HepG2 (cell line): ENCODE measurements around the gene NOTCH2. TPM values are rescaled to one million over a fixed set of nuclear protein-coding genes. Genes with fewer than 3 reads are reported as not detected.

Source experiments
- BCL6 ChIP-seq: IDR thresholded peaks from 2 replicates; pipeline ENCODE4 v1.6.1; 2016; ENCODE audit warnings: missing genetic modification reagents, missing compliant biosample characterization
- GZF1 ChIP-seq: sonication (generic); formaldehyde crosslinking; IDR thresholded peaks from 2 replicates; pipeline ENCODE4 v1.5.1; 2020; ENCODE audit warnings: mild to moderate bottlenecking, missing genetic modification reagents
- HIVEP1 ChIP-seq: sonication (generic); formaldehyde crosslinking; IDR thresholded peaks from 2 replicates; pipeline ENCODE4 v1.4.0; 2020; ENCODE audit warnings: mild to moderate bottlenecking, missing genetic modification reagents
- KDM2A ChIP-seq: sonication (generic); formaldehyde crosslinking; IDR thresholded peaks from 2 replicates; pipeline ENCODE4 v1.4.0; 2020; ENCODE audit warnings: low read depth, missing genetic modification reagents, borderline replicate concordance
- MEIS1 ChIP-seq: sonication (generic); formaldehyde crosslinking; IDR thresholded peaks from 2 replicates; pipeline ENCODE4 v1.9.0; 2021; ENCODE audit warnings: mild to moderate bottlenecking, missing genetic modification reagents, moderate library complexity, borderline replicate concordance
- MIXL1 ChIP-seq: IDR thresholded peaks from 2 replicates; pipeline ENCODE4 v1.6.1; 2016
- MLLT10 ChIP-seq: sonication (generic); formaldehyde crosslinking; IDR thresholded peaks from 2 replicates; pipeline ENCODE4 v1.4.0; 2020; ENCODE audit warnings: missing genetic modification reagents
- NFIC ChIP-seq: IDR thresholded peaks from 2 replicates; pipeline ENCODE4 v1.6.1; 2012; ENCODE audit warnings: mild to moderate bottlenecking, low read length, inconsistent platforms
- NR2F6 ChIP-seq, 2 experiments: IDR thresholded peaks; 2 replicates each; pipeline ENCODE4 v1.6.1; 2016; ENCODE audit warnings: antibody characterized with exemption in 1 of 2, mild to moderate bottlenecking in 1 of 2
- RAD21 ChIP-seq: fragments of 450-650 bp; formaldehyde crosslinking; IDR thresholded peaks from 2 replicates; pipeline ENCODE4 v1.5.0; 2020; ENCODE audit warnings: mild to moderate bottlenecking
- RXRB ChIP-seq: IDR thresholded peaks from 2 replicates; pipeline ENCODE4 v1.6.1; 2016; ENCODE audit warnings: borderline replicate concordance, missing genetic modification reagents, missing compliant biosample characterization
- SIN3B ChIP-seq: fragments of 150-350 bp; IDR thresholded peaks from 2 replicates; pipeline ENCODE4 v1.6.1; 2014; ENCODE audit warnings: low read length
- SRSF4 ChIP-seq: fragments of 200-400 bp; formaldehyde crosslinking; IDR thresholded peaks from one replicate; pipeline ENCODE4 v1.6.1; 2018; ENCODE audit warnings: mild to moderate bottlenecking, low read depth, low read length, moderate library complexity; ENCODE audit not compliant: poor library complexity, severe bottlenecking
- ZBTB20 ChIP-seq: sonication (generic); formaldehyde crosslinking; IDR thresholded peaks from 2 replicates; pipeline ENCODE4 v1.8.1; 2023; ENCODE audit warnings: missing genetic modification reagents, low read depth, mild to moderate bottlenecking, borderline replicate concordance
- ZIK1 ChIP-seq: sonication (generic); formaldehyde crosslinking; IDR thresholded peaks from 2 replicates; pipeline ENCODE4 v1.5.0; 2020; ENCODE audit warnings: mild to moderate bottlenecking, low read depth, missing genetic modification reagents, borderline replicate concordance
- ZNF317 ChIP-seq: sonication (generic); formaldehyde crosslinking; IDR thresholded peaks from 2 replicates; pipeline ENCODE4 v1.5.0; 2020; ENCODE audit warnings: mild to moderate bottlenecking, missing genetic modification reagents
- ZNF326 ChIP-seq: sonication (generic); formaldehyde crosslinking; IDR thresholded peaks from 2 replicates; pipeline ENCODE4 v1.4.0; 2020; ENCODE audit warnings: missing genetic modification reagents, borderline replicate concordance
- ZNF567 ChIP-seq: sonication (generic); formaldehyde crosslinking; IDR thresholded peaks from 2 replicates; pipeline ENCODE4 v1.8.1; 2023; ENCODE audit warnings: mild to moderate bottlenecking, missing genetic modification reagents, borderline replicate concordance
- ZNF660 ChIP-seq: sonication (generic); formaldehyde crosslinking; IDR thresholded peaks from 2 replicates; pipeline ENCODE4 v1.5.1; 2020; ENCODE audit warnings: mild to moderate bottlenecking, low read depth, missing genetic modification reagents, borderline replicate concordance
- polyA plus RNA-seq, 8 experiments: library from polyadenylated mRNA; depleted of rRNA in 3 of 8; stranded (reverse) in 7 of 8; unstranded in 1 of 8; fragments of >200 nt; fragmentation: Illumina TruSeq in 4 of 8; extraction: Trizol in 4 of 8; gene quantifications; 2 replicates each; pipeline versions ENCODE4 v1.2.1 to v1.2.3, GENCODE V29; 2011 to 2016; ENCODE audit warnings: low read depth in 4 of 8, missing spikeins in 1 of 8, mixed read lengths in 1 of 8; ENCODE audit not compliant: insufficient read depth in 1 of 8
- total RNA-seq, 5 experiments: library from RNA; depleted of rRNA; stranded (reverse); fragments of >200 nt; fragmentation: Illumina TruSeq; extraction: Trizol; gene quantifications; 2 replicates each; pipeline ENCODE4 v1.2.3, GENCODE V29; 2016; ENCODE audit warnings: low read depth in 1 of 5
- TF ChIP-seq, protein P1 (sequence below): sonication (generic); formaldehyde crosslinking; IDR thresholded peaks from 2 replicates; pipeline ENCODE4 v1.9.0; 2022; ENCODE audit warnings: missing genetic modification reagents, mild to moderate bottlenecking, borderline replicate concordance
- TF ChIP-seq, protein P2 (sequence below): sonication (generic); formaldehyde crosslinking; IDR thresholded peaks from 2 replicates; pipeline ENCODE4 v1.8.1; 2023; ENCODE audit warnings: mild to moderate bottlenecking, missing genetic modification reagents
- TF ChIP-seq, protein P3 (sequence below): IDR thresholded peaks from 2 replicates; pipeline ENCODE4 v1.4.0; 2020; ENCODE audit warnings: mild to moderate bottlenecking, missing genetic modification reagents
- TF ChIP-seq, protein P4 (sequence below): sonication (generic); formaldehyde crosslinking; IDR thresholded peaks from 2 replicates; pipeline ENCODE4 v1.4.0; 2020; ENCODE audit warnings: missing genetic modification reagents
- TF ChIP-seq, protein P5 (sequence below): IDR thresholded peaks from 2 replicates; pipeline ENCODE4 v1.6.1; 2016; ENCODE audit warnings: mild to moderate bottlenecking, missing biosample characterization, missing genetic modification reagents

Gene NOTCH2
- total and polyA plus RNA-seq, 2 of the 13 experiments (the other 11 are each of a cell fraction or from before 2014, with no cell fraction given), result 4.0 to 11.4 TPM

DNA sequence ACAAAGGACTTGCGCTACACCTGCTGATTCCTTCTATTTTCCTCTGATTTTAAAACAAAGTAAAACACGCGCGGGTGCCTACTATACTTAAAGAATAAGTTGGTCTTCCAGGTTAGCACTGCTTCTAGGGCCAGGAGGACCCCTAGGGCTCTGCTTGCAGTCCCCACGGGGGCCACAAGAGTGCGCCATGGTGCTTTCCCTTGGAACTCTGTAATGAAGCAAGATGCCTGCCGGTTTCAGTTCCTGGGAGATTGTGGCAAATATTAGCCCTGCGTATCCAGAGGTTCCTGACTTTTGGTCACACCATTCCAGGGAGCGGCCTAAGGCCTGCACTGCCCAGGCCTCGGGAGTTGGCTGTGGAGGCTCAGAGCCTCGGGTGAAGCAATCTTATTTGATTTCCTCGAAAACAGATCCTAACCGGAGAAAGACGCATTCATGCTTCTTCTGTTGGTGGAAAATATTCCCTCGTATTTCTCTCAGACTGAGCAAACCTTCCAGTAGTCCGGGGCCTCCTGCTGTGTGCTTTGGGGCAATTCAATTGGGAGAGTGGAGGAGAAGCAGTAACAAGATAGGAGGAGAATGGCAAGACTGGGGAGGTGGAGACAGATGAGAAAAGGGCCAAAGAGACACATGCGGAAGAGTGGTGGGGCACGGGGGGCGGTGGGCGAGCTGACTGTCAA lies 198.4 kb downstream of the NOTCH2 start (continued):
- TF ChIP-seq KDM2A (peak; percentile 44; the same call in 1 of the 2 replicates), MLLT10 (CRISPR knock-in tag) (no peak), BCL6 (peak; percentile 23; the same call in 1 of the 2 replicates), NR2F6 (IDR thresholded peaks at IDR 0.05) (no peak), NR2F6 (CRISPR knock-in tag; IDR thresholded peaks at IDR 0.05) (no peak), HIVEP1 (no peak), SIN3B (no peak), MEIS1 (CRISPR knock-in tag) (no peak), ZNF326 (CRISPR knock-in tag) (no peak), ZNF567 (no peak), NFIC (no peak), ZNF317 (CRISPR knock-in tag) (no peak), RAD21 (CRISPR knock-in tag) (peak; percentile 89), SRSF4 (no peak), RXRB (CRISPR knock-in tag) (0 out of 2 replicates have a peak, but pooled peaks have one; percentile 43), ZNF660 (CRISPR knock-in tag) (no peak), GZF1 (CRISPR knock-in tag) (no peak), ZIK1 (CRISPR knock-in tag) (no peak), MIXL1 (CRISPR knock-in tag) (peak; percentile 75; the same call in 1 of the 2 replicates), ZBTB20 (CRISPR knock-in tag) (no peak)
- TF ChIP-seq, protein P1, sequence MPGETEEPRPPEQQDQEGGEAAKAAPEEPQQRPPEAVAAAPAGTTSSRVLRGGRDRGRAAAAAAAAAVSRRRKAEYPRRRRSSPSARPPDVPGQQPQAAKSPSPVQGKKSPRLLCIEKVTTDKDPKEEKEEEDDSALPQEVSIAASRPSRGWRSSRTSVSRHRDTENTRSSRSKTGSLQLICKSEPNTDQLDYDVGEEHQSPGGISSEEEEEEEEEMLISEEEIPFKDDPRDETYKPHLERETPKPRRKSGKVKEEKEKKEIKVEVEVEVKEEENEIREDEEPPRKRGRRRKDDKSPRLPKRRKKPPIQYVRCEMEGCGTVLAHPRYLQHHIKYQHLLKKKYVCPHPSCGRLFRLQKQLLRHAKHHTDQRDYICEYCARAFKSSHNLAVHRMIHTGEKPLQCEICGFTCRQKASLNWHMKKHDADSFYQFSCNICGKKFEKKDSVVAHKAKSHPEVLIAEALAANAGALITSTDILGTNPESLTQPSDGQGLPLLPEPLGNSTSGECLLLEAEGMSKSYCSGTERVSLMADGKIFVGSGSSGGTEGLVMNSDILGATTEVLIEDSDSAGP (CRISPR knock-in tag), result no peak
- TF ChIP-seq, protein P2, sequence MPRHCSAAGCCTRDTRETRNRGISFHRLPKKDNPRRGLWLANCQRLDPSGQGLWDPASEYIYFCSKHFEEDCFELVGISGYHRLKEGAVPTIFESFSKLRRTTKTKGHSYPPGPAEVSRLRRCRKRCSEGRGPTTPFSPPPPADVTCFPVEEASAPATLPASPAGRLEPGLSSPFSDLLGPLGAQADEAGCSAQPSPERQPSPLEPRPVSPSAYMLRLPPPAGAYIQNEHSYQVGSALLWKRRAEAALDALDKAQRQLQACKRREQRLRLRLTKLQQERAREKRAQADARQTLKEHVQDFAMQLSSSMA (CRISPR knock-in tag), result no peak
- TF ChIP-seq, protein P3, sequence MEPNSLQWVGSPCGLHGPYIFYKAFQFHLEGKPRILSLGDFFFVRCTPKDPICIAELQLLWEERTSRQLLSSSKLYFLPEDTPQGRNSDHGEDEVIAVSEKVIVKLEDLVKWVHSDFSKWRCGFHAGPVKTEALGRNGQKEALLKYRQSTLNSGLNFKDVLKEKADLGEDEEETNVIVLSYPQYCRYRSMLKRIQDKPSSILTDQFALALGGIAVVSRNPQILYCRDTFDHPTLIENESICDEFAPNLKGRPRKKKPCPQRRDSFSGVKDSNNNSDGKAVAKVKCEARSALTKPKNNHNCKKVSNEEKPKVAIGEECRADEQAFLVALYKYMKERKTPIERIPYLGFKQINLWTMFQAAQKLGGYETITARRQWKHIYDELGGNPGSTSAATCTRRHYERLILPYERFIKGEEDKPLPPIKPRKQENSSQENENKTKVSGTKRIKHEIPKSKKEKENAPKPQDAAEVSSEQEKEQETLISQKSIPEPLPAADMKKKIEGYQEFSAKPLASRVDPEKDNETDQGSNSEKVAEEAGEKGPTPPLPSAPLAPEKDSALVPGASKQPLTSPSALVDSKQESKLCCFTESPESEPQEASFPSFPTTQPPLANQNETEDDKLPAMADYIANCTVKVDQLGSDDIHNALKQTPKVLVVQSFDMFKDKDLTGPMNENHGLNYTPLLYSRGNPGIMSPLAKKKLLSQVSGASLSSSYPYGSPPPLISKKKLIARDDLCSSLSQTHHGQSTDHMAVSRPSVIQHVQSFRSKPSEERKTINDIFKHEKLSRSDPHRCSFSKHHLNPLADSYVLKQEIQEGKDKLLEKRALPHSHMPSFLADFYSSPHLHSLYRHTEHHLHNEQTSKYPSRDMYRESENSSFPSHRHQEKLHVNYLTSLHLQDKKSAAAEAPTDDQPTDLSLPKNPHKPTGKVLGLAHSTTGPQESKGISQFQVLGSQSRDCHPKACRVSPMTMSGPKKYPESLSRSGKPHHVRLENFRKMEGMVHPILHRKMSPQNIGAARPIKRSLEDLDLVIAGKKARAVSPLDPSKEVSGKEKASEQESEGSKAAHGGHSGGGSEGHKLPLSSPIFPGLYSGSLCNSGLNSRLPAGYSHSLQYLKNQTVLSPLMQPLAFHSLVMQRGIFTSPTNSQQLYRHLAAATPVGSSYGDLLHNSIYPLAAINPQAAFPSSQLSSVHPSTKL (CRISPR knock-in tag), result peak; percentile 26; the same call in 1 of the 2 replicates
- TF ChIP-seq, protein P4, sequence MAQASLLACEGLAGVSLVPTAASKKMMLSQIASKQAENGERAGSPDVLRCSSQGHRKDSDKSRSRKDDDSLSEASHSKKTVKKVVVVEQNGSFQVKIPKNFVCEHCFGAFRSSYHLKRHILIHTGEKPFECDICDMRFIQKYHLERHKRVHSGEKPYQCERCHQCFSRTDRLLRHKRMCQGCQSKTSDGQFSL (CRISPR knock-in tag), result no peak
- TF ChIP-seq, protein P5, sequence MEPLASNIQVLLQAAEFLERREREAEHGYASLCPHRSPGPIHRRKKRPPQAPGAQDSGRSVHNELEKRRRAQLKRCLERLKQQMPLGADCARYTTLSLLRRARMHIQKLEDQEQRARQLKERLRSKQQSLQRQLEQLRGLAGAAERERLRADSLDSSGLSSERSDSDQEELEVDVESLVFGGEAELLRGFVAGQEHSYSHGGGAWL (CRISPR knock-in tag), result no peak
